ENCODE measurements around the gene CDCP1. TPM values are rescaled to one million over a fixed set of nuclear protein-coding genes. Genes with fewer than 3 reads are reported as not detected.

CDCP1 gene
- total RNA-seq, 4 donors from 2014 or later = 1.2 to 6.4 (median 2.1) TPM

DNA sequence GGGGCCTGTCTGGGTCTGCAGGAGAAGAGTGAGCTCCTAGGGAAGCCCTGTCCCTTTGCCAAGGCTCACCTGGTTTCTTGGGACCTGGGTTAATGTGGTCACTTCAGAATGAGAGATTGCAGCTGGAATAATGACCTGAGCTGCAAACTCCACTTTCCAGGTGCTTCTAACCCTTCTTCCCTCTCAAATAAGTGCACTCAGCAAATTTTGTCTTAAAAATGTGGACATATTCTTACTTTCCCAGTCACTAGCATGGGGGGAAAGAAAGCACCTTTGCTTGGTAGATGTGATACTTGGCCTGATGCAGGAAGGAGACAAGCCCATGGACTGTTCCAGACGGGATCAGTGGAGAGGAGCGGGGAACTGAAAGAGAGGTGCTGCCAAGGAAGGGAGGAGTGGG is 38.9 kb upstream of the CDCP1 start:
- TF ChIP-seq POLR2AphosphoS5 (IDR thresholded peaks at IDR 0.05) (no peak), POLR2A (IDR thresholded peaks at IDR 0.05; ENCODE audit: low read depth) (no peak), EP300 (IDR thresholded peaks at IDR 0.05) (no peak)
- TF ChIP-seq, protein P1, sequence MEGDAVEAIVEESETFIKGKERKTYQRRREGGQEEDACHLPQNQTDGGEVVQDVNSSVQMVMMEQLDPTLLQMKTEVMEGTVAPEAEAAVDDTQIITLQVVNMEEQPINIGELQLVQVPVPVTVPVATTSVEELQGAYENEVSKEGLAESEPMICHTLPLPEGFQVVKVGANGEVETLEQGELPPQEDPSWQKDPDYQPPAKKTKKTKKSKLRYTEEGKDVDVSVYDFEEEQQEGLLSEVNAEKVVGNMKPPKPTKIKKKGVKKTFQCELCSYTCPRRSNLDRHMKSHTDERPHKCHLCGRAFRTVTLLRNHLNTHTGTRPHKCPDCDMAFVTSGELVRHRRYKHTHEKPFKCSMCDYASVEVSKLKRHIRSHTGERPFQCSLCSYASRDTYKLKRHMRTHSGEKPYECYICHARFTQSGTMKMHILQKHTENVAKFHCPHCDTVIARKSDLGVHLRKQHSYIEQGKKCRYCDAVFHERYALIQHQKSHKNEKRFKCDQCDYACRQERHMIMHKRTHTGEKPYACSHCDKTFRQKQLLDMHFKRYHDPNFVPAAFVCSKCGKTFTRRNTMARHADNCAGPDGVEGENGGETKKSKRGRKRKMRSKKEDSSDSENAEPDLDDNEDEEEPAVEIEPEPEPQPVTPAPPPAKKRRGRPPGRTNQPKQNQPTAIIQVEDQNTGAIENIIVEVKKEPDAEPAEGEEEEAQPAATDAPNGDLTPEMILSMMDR (IDR thresholded peaks at IDR 0.05) = no peak
- no peak for DNase-seq (ENCODE audit: extremely low spot score)
- Histone ChIP-seq H3K27me3 (no peaks in the 10 kb centered on the region), H3K4me1 (peaks cover 0 to 10% (median 7%) of the 10 kb centered on the region in 4 donors), H3K9me3 (no peaks in the 10 kb centered on the region), H3K36me3 (no peaks in the 10 kb centered on the region), H3K4me3 (no peak overlapping the region), H3K27ac (replicated peaks in 1 of 4) (no peak overlapping the region)
- intact Hi-C loops (cut with DNase I) = no loop called here
- WGBS = 84% methylated on average over 2 of the region's 2 CpGs

DNA sequence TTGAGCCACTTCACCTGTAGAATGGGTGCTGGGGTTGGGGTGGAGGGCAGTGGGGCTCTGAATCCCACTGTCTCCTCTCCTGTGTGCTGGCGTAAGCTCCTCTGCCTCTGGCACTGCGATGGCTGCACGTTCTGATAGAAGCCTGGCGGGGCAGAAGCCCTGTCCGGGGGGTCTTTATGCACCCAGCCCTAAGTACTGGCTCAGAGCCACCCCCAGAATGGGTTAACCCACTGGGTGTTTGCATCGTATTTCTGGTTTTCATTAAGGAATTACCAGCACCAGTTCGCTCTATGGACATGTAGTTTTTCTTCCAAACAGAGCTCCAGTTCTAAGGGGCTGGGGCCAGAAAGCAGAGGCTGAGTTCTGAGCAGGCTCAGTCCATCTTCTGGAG is 37.7 kb upstream of the CDCP1 start:
- Histone ChIP-seq H3K36me3 (no peaks in the 10 kb centered on the region), H3K4me3 (no peak overlapping the region), H3K27me3 (no peaks in the 10 kb centered on the region), H3K9me3 (no peaks in the 10 kb centered on the region), H3K4me1 (peaks cover 0 to 10% (median 7%) of the 10 kb centered on the region in 4 donors), H3K27ac (replicated peaks in 1 of 4) (peak overlapping the region in 1 of 4 donors; percentile 34)
- intact Hi-C loops (cut with DNase I) = no loop called here
- TF ChIP-seq, protein P1 (IDR thresholded peaks at IDR 0.05) = no peak
- TF ChIP-seq POLR2AphosphoS5 (IDR thresholded peaks at IDR 0.05) (no peak), EP300 (IDR thresholded peaks at IDR 0.05) (no peak), POLR2A (IDR thresholded peaks at IDR 0.05; ENCODE audit: low read depth) (no peak)
- WGBS = 89% methylated on average over 4 of the region's 7 CpGs
- no peak for DNase-seq (ENCODE audit: extremely low spot score)

DNA sequence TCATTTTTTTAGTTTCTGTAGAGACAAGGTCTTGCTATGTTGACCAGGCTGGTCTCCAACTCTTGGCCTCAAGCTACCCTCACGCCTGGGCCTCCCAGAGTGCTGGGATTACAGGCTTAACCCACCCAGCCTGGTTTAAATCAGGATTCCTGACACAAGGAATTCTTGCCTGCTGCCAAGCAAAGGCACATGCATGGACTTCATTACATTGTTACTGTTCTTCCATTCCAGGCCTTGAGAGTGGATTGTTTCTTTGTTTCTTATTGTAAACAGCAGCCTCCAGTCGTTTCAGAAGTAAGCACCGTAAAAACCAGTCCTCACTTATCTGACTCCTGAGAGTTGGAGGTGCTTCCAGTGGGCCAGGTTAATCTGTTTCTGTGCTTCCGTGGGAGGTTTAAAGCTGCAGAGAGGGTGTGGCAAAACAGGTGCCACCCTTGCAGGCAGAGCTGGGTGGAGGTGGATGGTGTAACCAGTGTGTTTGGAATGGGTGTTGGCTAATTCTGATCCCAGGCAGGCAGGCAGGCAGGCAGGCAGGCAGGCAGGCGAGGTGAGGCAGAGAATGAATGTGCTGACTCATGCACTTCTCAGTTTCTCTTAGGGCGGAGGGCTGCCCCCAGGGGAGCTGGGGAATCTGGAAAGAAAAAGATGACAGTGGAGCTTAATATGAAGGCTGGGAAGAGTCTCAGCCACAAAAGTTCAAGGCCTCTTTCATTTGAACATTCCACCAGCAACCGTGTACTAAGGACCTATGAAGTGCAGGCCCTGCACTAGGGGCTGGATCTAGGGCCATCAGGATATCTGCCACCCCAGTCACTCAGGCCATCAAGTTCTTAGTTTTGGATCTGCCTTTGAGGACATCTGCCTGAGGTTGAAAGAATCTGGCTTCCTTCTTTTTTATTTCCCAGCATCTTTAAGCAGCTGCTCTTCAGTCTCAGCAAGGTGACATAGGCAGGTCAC is 37.0 kb upstream of the CDCP1 start:
- WGBS = 43% methylated on average over 7 of the region's 7 CpGs
- intact Hi-C loops (cut with DNase I) = no loop called here
- Histone ChIP-seq H3K9me3 (no peaks in the 10 kb centered on the region), H3K4me3 (no peak overlapping the region), H3K36me3 (no peaks in the 10 kb centered on the region), H3K27ac (replicated peaks in 1 of 4) (peak overlapping the region in 1 of 4 donors; percentile 34), H3K4me1 (peaks cover 0 to 17% (median 11%) of the 10 kb centered on the region in 4 donors), H3K27me3 (no peaks in the 10 kb centered on the region)
- TF ChIP-seq EP300 (IDR thresholded peaks at IDR 0.05) (no peak), POLR2AphosphoS5 (IDR thresholded peaks at IDR 0.05) (peak in 1 of 2 donors; percentile 39)
- TF ChIP-seq, protein P1 (IDR thresholded peaks at IDR 0.05) = no peak
- DNase-seq (ENCODE audit: extremely low spot score) = no peak

DNA sequence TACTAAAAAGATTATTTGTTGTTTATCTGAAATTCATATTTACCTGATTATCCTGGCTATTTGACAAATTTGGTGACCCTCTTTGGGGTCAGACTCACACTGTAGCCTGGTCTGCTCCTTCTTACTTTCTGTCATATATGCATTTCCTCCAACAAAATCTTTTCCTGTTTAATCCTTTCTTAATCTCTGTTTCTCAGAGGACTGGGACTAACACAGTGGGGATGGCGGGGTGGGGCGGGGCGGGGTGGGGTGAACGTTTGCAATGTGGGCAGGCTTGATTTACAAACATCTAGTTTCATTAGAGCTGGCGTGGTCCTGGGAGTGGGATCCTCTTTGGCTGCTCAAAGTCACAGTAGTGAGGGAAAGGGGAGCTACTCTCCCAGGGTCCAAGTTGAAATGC is 35.3 kb upstream of the CDCP1 start:
- H3K27me3 ChIP-seq = no peaks in the 10 kb centered on the region
- intact Hi-C loops (cut with DNase I) = no loop called here
- H3K4me1 ChIP-seq = peaks cover 0 to 30% (median 18%) of the 10 kb centered on the region in 4 donors
- no peak overlapping the region for H3K27ac ChIP-seq (replicated peaks in 1 of 4)
- H3K9me3 ChIP-seq = no peaks in the 10 kb centered on the region
- 63% methylated on average over 5 of the region's 5 CpGs for WGBS
- no peak for DNase-seq (ENCODE audit: extremely low spot score)
- TF ChIP-seq, protein P1 (IDR thresholded peaks at IDR 0.05) = no peak
- no peak for TF ChIP-seq POLR2AphosphoS5 (IDR thresholded peaks at IDR 0.05)
- TF ChIP-seq EP300 (IDR thresholded peaks at IDR 0.05) = no peak
- TF ChIP-seq POLR2A (IDR thresholded peaks at IDR 0.05; ENCODE audit: low read depth) = no peak
- no peaks in the 10 kb centered on the region for H3K36me3 ChIP-seq
- no peak overlapping the region for H3K4me3 ChIP-seq
